H9 (cell line): ENCODE results near the gene ISOC1. TPM values are rescaled to one million over a fixed set of nuclear protein-coding genes. Genes with fewer than 3 reads are reported as not detected.

ENCODE experiments used
- DNase-seq: peaks from one replicate; pipeline ENCODE4 v3.0.0-alpha.2; 2017
- H2AFZ ChIP-seq: one replicate; pipeline ENCODE4 v1.6.1; 2013; ENCODE audit warnings: mild to moderate bottlenecking, low read length, control low read depth, moderate library complexity
- H2AK5ac ChIP-seq: 2 replicates; pipeline ENCODE4 v1.6.1; 2013; ENCODE audit warnings: low read length, control low read depth, mixed read lengths; ENCODE audit not compliant: insufficient read length
- H2BK120ac ChIP-seq: one replicate; pipeline ENCODE4 v1.6.1; 2013; ENCODE audit warnings: low read depth, mild to moderate bottlenecking, low read length, control low read depth, inconsistent platforms; ENCODE audit not compliant: poor library complexity, severe bottlenecking
- H2BK12ac ChIP-seq: 2 replicates; pipeline ENCODE4 v1.6.1; 2013; ENCODE audit warnings: low read length, control low read depth, mixed read lengths, low read depth; ENCODE audit not compliant: insufficient read length
- H2BK15ac ChIP-seq: 2 replicates; pipeline ENCODE4 v1.6.1; 2013; ENCODE audit warnings: low read depth, low read length, control low read depth
- H2BK20ac ChIP-seq: one replicate; pipeline ENCODE4 v1.6.1; 2013; ENCODE audit warnings: low read depth, mild to moderate bottlenecking, low read length, control low read depth, inconsistent platforms; ENCODE audit not compliant: poor library complexity, severe bottlenecking
- H2BK5ac ChIP-seq: 2 replicates; pipeline ENCODE4 v1.6.1; 2013; ENCODE audit warnings: low read length, control low read depth, mixed read lengths; ENCODE audit not compliant: insufficient read length
- H3K14ac ChIP-seq: 2 replicates; pipeline ENCODE4 v1.6.1; 2013; ENCODE audit warnings: low read length, control low read depth; ENCODE audit not compliant: insufficient read depth
- H3K18ac ChIP-seq: 2 replicates; pipeline ENCODE4 v1.6.1; 2013; ENCODE audit warnings: low read depth, mild to moderate bottlenecking, mixed read lengths, low read length, control low read depth; ENCODE audit not compliant: insufficient read length
- H3K23ac ChIP-seq: 2 replicates; pipeline ENCODE4 v1.6.1; 2013; ENCODE audit warnings: low read length, control low read depth, mixed read lengths, low read depth; ENCODE audit not compliant: insufficient read length
- H3K23me2 ChIP-seq: 2 replicates; pipeline ENCODE4 v1.6.1; 2013; ENCODE audit warnings: low read depth, mild to moderate bottlenecking, mixed read lengths, low read length, control low read depth; ENCODE audit not compliant: insufficient read length, poor library complexity, severe bottlenecking
- H3K27ac ChIP-seq: 2 replicates; pipeline ENCODE4 v1.5.1; 2013; ENCODE audit warnings: low read length, control low read depth, mixed read lengths, low read depth; ENCODE audit not compliant: insufficient read length
- H3K27me3 ChIP-seq: 2 replicates; pipeline ENCODE4 v1.6.1; 2013; ENCODE audit warnings: low read length, control low read depth, inconsistent platforms; ENCODE audit not compliant: insufficient read depth
- H3K4ac ChIP-seq: 2 replicates; pipeline ENCODE4 v1.6.1; 2013; ENCODE audit warnings: low read depth, mild to moderate bottlenecking, control low read depth, inconsistent platforms, low read length, moderate library complexity
- H3K4me1 ChIP-seq: 2 replicates; pipeline ENCODE4 v1.6.1; 2013; ENCODE audit warnings: low read length, control low read depth, inconsistent platforms; ENCODE audit not compliant: insufficient read depth
- H3K4me2 ChIP-seq: 2 replicates; pipeline ENCODE4 v1.6.1; 2013; ENCODE audit warnings: low read length, control low read depth, mixed read lengths; ENCODE audit not compliant: insufficient read length, insufficient read depth
- H3K56ac ChIP-seq: 2 replicates; pipeline ENCODE4 v1.6.1; 2013; ENCODE audit warnings: low read depth, mild to moderate bottlenecking, mixed read lengths, low read length, control low read depth; ENCODE audit not compliant: insufficient read length
- H3K79me1 ChIP-seq: 2 replicates; pipeline ENCODE4 v1.6.1; 2013; ENCODE audit warnings: low read depth, mild to moderate bottlenecking, moderate library complexity, low read length, control low read depth, inconsistent platforms; ENCODE audit not compliant: insufficient read depth, poor library complexity, severe bottlenecking
- H3K79me2 ChIP-seq: 2 replicates; pipeline ENCODE4 v1.6.1; 2013; ENCODE audit warnings: low read length, control low read depth, inconsistent platforms; ENCODE audit not compliant: insufficient read depth
- H3K9ac ChIP-seq: 2 replicates; pipeline ENCODE4 v1.6.1; 2013; ENCODE audit warnings: low read length, control low read depth, mixed read lengths; ENCODE audit not compliant: insufficient read length; ENCODE audit errors: extremely low read depth
- H3K9me3 ChIP-seq: one replicate; pipeline ENCODE4 v1.6.1; 2013; ENCODE audit warnings: low read depth, low read length, inconsistent platforms; ENCODE audit not compliant: control insufficient read depth
- H3T11ph ChIP-seq: one replicate; pipeline ENCODE4 v1.6.1; 2013; ENCODE audit warnings: mild to moderate bottlenecking, low read length, control low read depth, inconsistent platforms
- H4K20me1 ChIP-seq: one replicate; pipeline ENCODE4 v1.6.1; 2013; ENCODE audit not compliant: control insufficient read depth, insufficient read length, insufficient read depth
- H4K5ac ChIP-seq: 2 replicates; pipeline ENCODE4 v1.6.1; 2013; ENCODE audit warnings: low read depth, mild to moderate bottlenecking, mixed read lengths, low read length, control low read depth; ENCODE audit not compliant: insufficient read length
- H4K8ac ChIP-seq: replicated peaks from 2 replicates; pipeline ENCODE4 v1.6.1; 2013; ENCODE audit warnings: low read length, control low read depth, mixed read lengths, low read depth; ENCODE audit not compliant: insufficient read length
- H4K91ac ChIP-seq: 2 replicates; pipeline ENCODE4 v1.6.1; 2013; ENCODE audit warnings: low read depth, mild to moderate bottlenecking, moderate library complexity, mixed read lengths, low read length, control low read depth; ENCODE audit not compliant: insufficient read length
- H3K27ac Mint-ChIP-seq, 3 experiments: 2 replicates in 2 of 3; 3 replicates in 1 of 3; pipeline ENCODE4 v1.8.0; 2020 to 2021; ENCODE audit warnings: mixed read lengths in 3 of 3, mild to moderate bottlenecking in 1 of 3, moderate library complexity in 1 of 3
- H3K27me3 Mint-ChIP-seq: 2 replicates; pipeline ENCODE4 v1.8.0; 2021; ENCODE audit warnings: low read depth, mild to moderate bottlenecking, moderate library complexity, mixed read lengths
- H3K36me3 Mint-ChIP-seq, 3 experiments: 2 replicates in 2 of 3; 3 replicates in 1 of 3; pipeline ENCODE4 v1.8.0; 2020 to 2021; ENCODE audit warnings: low read depth in 3 of 3, mixed read lengths in 3 of 3; ENCODE audit not compliant: insufficient read depth in 1 of 3
- H3K4me1 Mint-ChIP-seq, 2 experiments: 2 replicates each; pipeline ENCODE4 v1.8.0; 2020; ENCODE audit warnings: mixed read lengths in 2 of 2
- H3K4me3 Mint-ChIP-seq, 2 experiments: 2 replicates in 1 of 2; 3 replicates in 1 of 2; pipeline ENCODE4 v1.8.0; 2020 to 2021; ENCODE audit warnings: mild to moderate bottlenecking in 2 of 2, mixed read lengths in 2 of 2, moderate library complexity in 1 of 2
- H3K9me3 Mint-ChIP-seq, 2 experiments: 2 replicates in 1 of 2; 3 replicates in 1 of 2; pipeline ENCODE4 v1.8.0; 2020; ENCODE audit warnings: mild to moderate bottlenecking in 2 of 2, mixed read lengths in 2 of 2, moderate library complexity in 1 of 2
- WGBS: extraction: QIAGEN DNeasy Blood & Tissue Kit; methylation state at CpG from one replicate; pipeline ENCODE4 v1.1.7; 2013; ENCODE audit warnings: missing lambda C conversion rate, low lambda C conversion rate, mixed read lengths; ENCODE audit not compliant: insufficient read length; ENCODE audit errors: extremely low coverage; 5-methylcytosine and 5-hydroxymethylcytosine counted together
- total RNA-seq: library from RNA; stranded (reverse); gene quantifications from 2 replicates; pipeline ENCODE4 v1.2.1, GENCODE V29; 2021
- TF ChIP-seq, protein P1 (sequence below): fragments of 200-600 bp; sonication (generic); conservative IDR thresholded peaks from 3 replicates; pipeline ENCODE4 v1.8.0; 2021; ENCODE audit warnings: antibody characterized with exemption, mild to moderate bottlenecking

The ISOC1 gene
- total RNA-seq, 1 experiment from 2014 or later = 23.0 TPM

DNA sequence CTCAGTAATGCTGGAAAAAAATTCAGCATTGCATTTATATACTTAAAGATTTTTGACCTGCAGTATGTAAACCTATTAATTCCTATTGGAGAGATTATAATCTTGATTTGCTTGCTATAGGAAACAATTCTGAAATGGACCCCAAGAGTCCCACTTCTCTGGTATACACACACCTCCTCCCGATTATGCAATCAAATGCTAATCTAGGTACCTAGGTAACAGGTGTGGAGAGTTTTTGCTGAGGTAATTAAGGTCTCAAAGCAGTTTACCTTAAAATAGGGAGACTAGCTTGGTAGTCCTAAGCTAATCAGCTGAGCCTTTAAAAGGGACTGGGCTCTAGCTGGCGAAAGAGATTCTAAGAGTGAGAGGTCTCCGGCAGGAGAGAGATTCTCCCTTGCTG lies 22.2 kb downstream of the ISOC1 start:
- H3K9me3 Mint-ChIP-seq = no peaks in the 10 kb centered on the region
- Histone ChIP-seq H3K56ac (no peak overlapping the region), H3K23ac (no peak overlapping the region), H2AK5ac (no peak overlapping the region), H4K5ac (no peak overlapping the region), H3K18ac (no peak overlapping the region), H4K8ac (no peak overlapping the region), H3K27ac (no peak overlapping the region), H3K9me3 (no peaks in the 10 kb centered on the region), H2BK20ac (no peak overlapping the region), H3K4me2 (no peak overlapping the region), H2BK120ac (no peak overlapping the region), H3K9ac (no peak overlapping the region), H2BK5ac (no peak overlapping the region), H3K23me2 (no peaks in the 10 kb centered on the region), H2BK15ac (no peak overlapping the region), H3K27me3 (no peaks in the 10 kb centered on the region), H3T11ph (no peak overlapping the region), H3K4me1 (peaks cover 3% of the 10 kb centered on the region; the same call in 1 of the 2 replicates), H2AFZ (no peak overlapping the region), H2BK12ac (no peak overlapping the region), H4K20me1 (no peaks in the 10 kb centered on the region), H4K91ac (no peak overlapping the region), H3K79me1 (no peaks in the 10 kb centered on the region), H3K79me2 (no peaks in the 10 kb centered on the region), H3K14ac (no peak overlapping the region), H3K4ac (no peak overlapping the region)
- H3K4me1 Mint-ChIP-seq = peaks cover 7 to 25% of the 10 kb centered on the region in 2 experiments
- H3K27ac Mint-ChIP-seq = peak overlapping the region in 1 of 3 experiments; percentile 64; a peak in 1 of 7 replicates
- no peak for DNase-seq
- no peaks in the 10 kb centered on the region for H3K27me3 Mint-ChIP-seq
- no CpG with 5 or more reads among the region's 3 CpGs for WGBS
- TF ChIP-seq, protein P1, sequence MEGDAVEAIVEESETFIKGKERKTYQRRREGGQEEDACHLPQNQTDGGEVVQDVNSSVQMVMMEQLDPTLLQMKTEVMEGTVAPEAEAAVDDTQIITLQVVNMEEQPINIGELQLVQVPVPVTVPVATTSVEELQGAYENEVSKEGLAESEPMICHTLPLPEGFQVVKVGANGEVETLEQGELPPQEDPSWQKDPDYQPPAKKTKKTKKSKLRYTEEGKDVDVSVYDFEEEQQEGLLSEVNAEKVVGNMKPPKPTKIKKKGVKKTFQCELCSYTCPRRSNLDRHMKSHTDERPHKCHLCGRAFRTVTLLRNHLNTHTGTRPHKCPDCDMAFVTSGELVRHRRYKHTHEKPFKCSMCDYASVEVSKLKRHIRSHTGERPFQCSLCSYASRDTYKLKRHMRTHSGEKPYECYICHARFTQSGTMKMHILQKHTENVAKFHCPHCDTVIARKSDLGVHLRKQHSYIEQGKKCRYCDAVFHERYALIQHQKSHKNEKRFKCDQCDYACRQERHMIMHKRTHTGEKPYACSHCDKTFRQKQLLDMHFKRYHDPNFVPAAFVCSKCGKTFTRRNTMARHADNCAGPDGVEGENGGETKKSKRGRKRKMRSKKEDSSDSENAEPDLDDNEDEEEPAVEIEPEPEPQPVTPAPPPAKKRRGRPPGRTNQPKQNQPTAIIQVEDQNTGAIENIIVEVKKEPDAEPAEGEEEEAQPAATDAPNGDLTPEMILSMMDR = no peak
- no peak overlapping the region for H3K4me3 Mint-ChIP-seq
- 0 out of 7 replicates have a peak, but pooled peaks cover 0 to 3% (median 0%) of the 10 kb centered on the region in 3 experiments for H3K36me3 Mint-ChIP-seq
